ENCODE data around the gene EVI5L.
"Not testable (repeated sequence)": the region's sequence is repeated elsewhere in the genome, so short reads cannot be mapped to it uniquely, and the experiment has no call there.

EVI5L gene

DNA sequence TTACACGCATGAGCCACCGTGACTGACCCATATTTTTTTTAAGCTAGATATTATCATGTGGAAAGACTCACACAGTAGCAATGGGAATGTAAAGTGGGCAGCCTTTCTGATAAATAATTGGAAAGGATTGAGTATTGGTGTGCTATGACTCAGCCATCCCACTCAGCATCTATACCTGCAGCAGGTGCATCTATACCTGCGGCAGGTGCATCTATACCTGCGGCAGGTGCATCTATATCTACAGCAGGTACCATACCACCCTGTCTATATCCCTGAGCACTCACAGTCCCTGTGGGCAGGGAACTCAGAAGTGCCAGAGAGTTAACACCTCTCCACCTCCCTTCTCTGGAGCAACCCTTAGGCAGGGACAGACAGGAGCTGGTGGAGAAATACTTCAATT is 53.1 kb downstream of the EVI5L start:
- no peak overlapping the region for H3K4me3 ChIP-seq (ENCODE audit: low read length)
- no peak for DNase-seq (ENCODE audit: low read depth)
- TF ChIP-seq, protein P1, sequence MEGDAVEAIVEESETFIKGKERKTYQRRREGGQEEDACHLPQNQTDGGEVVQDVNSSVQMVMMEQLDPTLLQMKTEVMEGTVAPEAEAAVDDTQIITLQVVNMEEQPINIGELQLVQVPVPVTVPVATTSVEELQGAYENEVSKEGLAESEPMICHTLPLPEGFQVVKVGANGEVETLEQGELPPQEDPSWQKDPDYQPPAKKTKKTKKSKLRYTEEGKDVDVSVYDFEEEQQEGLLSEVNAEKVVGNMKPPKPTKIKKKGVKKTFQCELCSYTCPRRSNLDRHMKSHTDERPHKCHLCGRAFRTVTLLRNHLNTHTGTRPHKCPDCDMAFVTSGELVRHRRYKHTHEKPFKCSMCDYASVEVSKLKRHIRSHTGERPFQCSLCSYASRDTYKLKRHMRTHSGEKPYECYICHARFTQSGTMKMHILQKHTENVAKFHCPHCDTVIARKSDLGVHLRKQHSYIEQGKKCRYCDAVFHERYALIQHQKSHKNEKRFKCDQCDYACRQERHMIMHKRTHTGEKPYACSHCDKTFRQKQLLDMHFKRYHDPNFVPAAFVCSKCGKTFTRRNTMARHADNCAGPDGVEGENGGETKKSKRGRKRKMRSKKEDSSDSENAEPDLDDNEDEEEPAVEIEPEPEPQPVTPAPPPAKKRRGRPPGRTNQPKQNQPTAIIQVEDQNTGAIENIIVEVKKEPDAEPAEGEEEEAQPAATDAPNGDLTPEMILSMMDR (conservative IDR thresholded peaks at IDR 0.05; ENCODE audit: low read length) = no peak

DNA sequence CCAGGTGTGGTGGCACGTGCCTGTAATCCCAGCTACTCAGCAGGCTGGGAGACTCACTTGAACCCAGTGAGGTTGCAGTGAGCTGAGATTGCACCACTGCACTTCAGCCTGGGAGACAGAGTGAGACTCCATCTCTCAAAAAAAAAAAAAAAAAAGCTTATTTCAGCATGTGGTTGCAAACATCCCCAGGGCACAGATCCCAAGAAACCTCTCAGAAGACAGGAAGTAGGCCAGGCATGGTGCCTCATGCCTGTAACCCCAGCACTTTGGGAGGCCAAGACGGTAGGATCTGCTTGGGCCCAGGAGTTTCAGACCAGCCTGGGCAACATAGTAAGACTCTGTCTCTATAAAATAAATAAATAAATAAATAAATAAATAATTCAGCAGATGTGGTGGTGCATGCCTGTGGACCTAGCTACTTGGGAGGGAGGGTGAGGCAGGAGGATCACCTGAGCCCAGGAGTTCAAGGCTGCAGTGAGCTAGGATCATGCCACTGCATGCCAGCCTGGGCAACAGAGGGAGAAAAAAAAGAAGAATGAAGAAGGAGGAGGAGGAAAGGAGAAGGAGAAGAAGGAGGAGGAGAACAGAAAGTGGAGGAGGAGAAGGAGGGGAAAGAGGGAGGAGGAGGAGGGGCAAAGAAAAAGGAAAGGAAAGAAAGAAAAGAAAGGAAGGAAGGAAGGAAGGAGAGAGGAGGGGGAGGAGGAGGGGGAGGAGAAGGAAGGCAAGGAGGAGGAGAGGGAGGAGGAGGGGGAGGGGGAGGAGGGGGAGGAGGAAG is 54.0 kb downstream of the EVI5L start:
- TF ChIP-seq, protein P1 (conservative IDR thresholded peaks at IDR 0.05; ENCODE audit: low read length) = no peak
- no peak overlapping the region for H3K4me3 ChIP-seq (ENCODE audit: low read length)
- DNase-seq (ENCODE audit: low read depth) = peak; percentile 79

DNA sequence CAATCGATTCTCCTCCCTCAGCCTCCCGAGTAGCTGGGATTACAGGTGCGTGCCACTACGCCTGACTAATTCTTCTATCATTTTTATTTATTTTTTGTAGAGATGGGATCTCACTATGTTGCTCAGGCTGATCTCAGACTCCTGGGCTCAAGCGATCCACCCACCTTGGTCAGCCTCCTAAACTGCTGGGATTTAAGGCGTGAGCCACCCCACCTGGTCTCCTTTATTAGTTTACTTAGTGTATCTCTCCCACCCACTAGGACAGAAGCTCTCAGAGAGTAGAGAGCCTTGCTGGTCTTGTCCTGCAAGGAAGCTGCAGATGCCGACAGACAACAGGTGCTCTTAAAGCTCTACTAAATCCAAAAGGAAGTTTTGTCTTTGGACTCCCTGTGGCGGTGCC is 55.8 kb downstream of the EVI5L start:
- no peak overlapping the region for H3K4me3 ChIP-seq (ENCODE audit: low read length)
- TF ChIP-seq, protein P1 (conservative IDR thresholded peaks at IDR 0.05; ENCODE audit: low read length) = no peak
- DNase-seq (ENCODE audit: low read depth) = no peak

DNA sequence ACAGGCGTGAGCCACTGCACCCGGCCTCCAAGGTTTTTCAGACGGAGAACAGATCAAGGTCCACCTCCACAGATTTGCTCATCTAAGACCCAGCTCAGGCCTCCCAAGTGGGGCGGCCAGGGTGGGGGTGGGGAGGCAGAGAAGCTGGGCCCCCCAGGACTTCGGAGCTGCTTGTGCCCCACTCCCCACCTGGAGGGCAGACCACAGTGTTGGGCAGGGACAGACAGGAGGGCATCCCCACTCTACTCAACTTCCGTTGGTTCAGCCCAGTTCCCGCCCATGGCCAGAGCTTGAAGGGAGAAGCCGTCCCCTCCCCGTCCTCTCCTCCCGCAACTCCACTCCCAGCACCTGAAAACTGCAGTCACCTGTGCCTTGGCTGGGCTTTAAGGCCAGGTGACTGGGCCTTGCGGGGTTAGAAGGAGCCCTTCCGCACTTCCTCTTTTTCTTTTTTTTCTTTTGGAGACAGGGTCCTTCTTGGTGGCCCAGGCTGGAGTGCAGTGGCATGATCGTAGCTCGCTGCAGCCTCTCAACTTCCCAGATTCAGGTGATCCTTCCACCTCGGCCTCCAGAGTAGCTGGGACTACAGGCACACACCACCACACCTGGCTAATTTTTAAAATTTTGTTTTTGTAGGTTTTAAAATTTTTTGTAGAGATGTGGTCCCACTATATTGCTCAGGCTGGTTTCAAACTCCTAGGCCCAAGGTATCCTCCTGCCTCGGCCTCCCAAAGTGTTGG is 57.6 kb downstream of the EVI5L start:
- TF ChIP-seq, protein P1 (conservative IDR thresholded peaks at IDR 0.05; ENCODE audit: low read length) = no peak
- no peak overlapping the region for H3K4me3 ChIP-seq (ENCODE audit: low read length)
- no peak for DNase-seq (ENCODE audit: low read depth)

DNA sequence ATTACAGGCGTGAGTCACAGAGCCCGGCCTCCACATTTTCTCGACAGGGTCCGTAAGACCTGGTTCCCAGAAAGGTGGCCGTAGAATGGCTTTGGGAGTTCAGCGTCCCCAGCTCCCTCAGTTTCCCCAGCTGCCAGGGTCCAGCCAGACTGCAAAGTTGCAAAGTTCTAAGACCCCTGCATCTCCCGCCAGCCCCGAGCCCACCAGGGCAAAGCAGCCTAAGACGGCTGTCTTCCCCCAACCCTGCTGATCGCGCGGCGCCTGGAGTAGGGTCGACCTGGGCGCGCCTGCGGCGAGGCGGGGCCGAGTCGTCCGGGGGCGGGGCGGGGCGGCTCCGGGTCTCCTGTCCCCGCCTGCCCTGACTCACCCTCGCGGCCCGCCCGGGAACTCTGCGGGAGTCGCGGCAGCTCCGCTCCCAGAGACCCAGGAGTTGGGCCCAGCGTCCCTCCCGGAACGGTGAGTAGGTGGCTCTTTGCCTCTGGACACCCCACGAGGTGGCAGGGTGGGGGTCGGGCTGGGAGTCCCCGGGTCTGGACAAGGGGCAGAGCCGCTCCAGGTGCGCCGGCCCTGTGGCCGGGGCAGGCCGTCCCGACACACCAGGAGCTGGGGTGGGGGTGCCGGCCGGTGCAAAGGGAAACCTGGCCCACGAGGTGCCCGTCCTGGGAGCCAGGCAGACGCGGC is 58.3 kb downstream of the EVI5L start, which contains the start of gene LRRC8E:
Gene LRRC8E, plus strand, starts transcription at position 366 of the 681 bp plus-strand sequence. CDS start 7,094 bp downstream, outside the sequence.
- TF ChIP-seq, protein P1 (conservative IDR thresholded peaks at IDR 0.05; ENCODE audit: low read length) = no peak
- H3K4me3 ChIP-seq (ENCODE audit: low read length) = peak within 1 kb of the TSS; percentile 73
- DNase-seq (ENCODE audit: low read depth) = peak; percentile 54

DNA sequence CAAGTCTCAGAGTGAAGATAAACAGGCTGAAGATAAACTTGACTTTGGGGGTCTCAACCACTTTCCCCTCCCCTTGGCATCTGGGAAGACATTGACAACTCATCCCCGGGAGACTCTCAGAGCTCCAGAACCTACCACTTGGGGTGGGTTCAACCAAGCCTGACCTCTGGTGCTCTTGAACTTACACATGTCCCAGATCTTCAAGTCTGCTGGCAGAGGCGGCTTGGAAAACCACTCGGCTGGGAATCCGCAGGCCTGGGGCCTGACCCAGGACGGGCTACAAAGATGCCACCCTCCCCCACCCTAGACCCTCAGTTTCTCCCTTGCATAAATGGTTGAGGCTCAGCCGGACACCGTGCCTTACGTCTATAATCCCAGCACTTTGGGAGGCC is 58.8 kb downstream of the EVI5L start:
- H3K4me3 ChIP-seq (ENCODE audit: low read length) = peak overlapping the region; percentile 73
- no peak for DNase-seq (ENCODE audit: low read depth)
- TF ChIP-seq, protein P1 (conservative IDR thresholded peaks at IDR 0.05; ENCODE audit: low read length) = no peak

DNA sequence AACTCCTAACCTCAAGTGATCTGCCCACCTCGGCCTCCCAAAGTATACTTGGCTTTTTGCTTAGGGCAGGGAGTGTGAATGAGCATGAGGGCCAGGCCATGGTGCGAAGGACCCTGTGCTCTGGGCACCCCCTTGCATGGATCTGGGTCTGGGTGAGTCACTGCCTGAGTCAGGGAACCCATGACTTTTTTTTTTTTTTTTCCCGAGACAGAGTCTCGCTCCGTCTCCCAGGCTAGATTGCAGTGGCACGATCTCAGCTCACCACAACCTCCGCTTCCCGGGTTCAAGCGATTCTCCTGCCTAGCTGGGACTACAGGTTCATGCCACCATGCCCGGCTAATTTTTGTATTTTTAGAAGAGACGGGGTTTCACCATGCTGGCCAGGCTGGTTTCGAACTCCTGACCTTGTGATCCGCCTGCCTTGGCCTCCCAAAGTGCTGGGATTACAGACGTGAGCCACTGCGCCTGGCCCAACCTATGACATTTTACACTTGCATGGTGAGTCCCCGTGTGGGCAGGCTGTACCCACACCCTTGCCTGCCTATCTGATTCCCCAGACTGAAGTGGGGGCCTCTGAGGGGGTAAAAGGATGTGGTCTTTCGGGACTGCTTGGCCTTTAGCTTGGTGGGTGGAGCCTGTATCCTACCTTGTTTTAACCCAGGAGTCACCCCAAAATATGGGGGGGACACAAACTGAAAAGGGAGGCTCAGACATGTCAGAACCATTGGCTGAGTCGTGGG is 63.5 kb downstream of the EVI5L start:
- DNase-seq (ENCODE audit: low read depth) = not testable (repeated sequence)

More for the DNA sequence above, 63.5 kb downstream of the EVI5L start:
- not testable (repeated sequence) for H3K4me3 ChIP-seq (ENCODE audit: low read length)
